ENCODE measurements around the gene POU2AF2. TPM values are rescaled to one million over a fixed set of nuclear protein-coding genes. Genes with fewer than 3 reads are reported as not detected.
"Not testable (repeated sequence)": the region's sequence is repeated elsewhere in the genome, so short reads cannot be mapped to it uniquely, and the experiment has no call there.

Gene POU2AF2
- total and polyA plus RNA-seq, 4 donors = not detected

DNA sequence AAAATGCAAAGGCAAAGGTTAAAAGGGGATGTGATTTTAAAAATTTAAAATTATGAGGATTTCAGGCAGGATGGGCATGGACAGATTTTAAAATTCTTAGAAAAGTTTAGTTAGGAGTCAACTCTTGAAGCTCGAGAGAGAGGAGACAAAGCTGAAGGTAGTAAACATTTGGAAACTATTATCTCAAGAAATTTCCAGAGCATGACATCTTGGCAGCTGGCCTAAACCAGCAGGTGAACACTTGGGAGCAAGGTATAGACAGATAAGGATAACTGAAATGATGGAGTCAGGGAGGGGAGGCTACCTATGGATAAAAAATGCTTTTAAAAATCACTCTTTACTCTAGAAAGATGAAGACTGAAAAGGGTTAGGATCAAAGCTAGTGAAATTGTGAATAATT, 66.6 kb downstream of the POU2AF2 start:
- Histone ChIP-seq H3K9ac (ENCODE audit: low read depth in 1 of 2, low read length in 2 of 2) (no peak overlapping the region), H3K4me3 (ENCODE audit: low read depth in 1 of 3, low read length in 3 of 3) (no peak overlapping the region), H3K4me1 (ENCODE audit: control insufficient read depth in 4 of 4, insufficient read depth in 4 of 4, low read length in 3 of 4) (peaks cover 2 to 12% (median 8%) of the 10 kb centered on the region in 4 donors), H3K27me3 (ENCODE audit: control insufficient read depth in 4 of 4, insufficient read depth in 4 of 4, low read length in 3 of 4) (no peaks in the 10 kb centered on the region), H3K36me3 (ENCODE audit: control insufficient read depth in 4 of 4, insufficient read depth in 3 of 4, low read depth in 1 of 4, low read length in 3 of 4) (no peaks in the 10 kb centered on the region), H3K9me3 (ENCODE audit: control insufficient read depth in 4 of 4, low read length in 3 of 4) (no peaks in the 10 kb centered on the region), H3K27ac (ENCODE audit: low read depth in 1 of 2, low read length in 2 of 2) (no peak overlapping the region)
- WGBS = 62% methylated on average over 1 of the region's 1 CpG
- no peak for TF ChIP-seq FOXA1 (IDR thresholded peaks at IDR 0.05)
- TF ChIP-seq, protein P1, sequence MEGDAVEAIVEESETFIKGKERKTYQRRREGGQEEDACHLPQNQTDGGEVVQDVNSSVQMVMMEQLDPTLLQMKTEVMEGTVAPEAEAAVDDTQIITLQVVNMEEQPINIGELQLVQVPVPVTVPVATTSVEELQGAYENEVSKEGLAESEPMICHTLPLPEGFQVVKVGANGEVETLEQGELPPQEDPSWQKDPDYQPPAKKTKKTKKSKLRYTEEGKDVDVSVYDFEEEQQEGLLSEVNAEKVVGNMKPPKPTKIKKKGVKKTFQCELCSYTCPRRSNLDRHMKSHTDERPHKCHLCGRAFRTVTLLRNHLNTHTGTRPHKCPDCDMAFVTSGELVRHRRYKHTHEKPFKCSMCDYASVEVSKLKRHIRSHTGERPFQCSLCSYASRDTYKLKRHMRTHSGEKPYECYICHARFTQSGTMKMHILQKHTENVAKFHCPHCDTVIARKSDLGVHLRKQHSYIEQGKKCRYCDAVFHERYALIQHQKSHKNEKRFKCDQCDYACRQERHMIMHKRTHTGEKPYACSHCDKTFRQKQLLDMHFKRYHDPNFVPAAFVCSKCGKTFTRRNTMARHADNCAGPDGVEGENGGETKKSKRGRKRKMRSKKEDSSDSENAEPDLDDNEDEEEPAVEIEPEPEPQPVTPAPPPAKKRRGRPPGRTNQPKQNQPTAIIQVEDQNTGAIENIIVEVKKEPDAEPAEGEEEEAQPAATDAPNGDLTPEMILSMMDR (IDR thresholded peaks at IDR 0.05; ENCODE audit: low read depth, low read length, missing input control) = no peak
- no peak for TF ChIP-seq ZBTB33 (IDR thresholded peaks at IDR 0.05)
- no peak for TF ChIP-seq SP1 (IDR thresholded peaks at IDR 0.05)
- TF ChIP-seq TAF1 (conservative IDR thresholded peaks at IDR 0.05) = no peak
- TF ChIP-seq, protein P2, sequence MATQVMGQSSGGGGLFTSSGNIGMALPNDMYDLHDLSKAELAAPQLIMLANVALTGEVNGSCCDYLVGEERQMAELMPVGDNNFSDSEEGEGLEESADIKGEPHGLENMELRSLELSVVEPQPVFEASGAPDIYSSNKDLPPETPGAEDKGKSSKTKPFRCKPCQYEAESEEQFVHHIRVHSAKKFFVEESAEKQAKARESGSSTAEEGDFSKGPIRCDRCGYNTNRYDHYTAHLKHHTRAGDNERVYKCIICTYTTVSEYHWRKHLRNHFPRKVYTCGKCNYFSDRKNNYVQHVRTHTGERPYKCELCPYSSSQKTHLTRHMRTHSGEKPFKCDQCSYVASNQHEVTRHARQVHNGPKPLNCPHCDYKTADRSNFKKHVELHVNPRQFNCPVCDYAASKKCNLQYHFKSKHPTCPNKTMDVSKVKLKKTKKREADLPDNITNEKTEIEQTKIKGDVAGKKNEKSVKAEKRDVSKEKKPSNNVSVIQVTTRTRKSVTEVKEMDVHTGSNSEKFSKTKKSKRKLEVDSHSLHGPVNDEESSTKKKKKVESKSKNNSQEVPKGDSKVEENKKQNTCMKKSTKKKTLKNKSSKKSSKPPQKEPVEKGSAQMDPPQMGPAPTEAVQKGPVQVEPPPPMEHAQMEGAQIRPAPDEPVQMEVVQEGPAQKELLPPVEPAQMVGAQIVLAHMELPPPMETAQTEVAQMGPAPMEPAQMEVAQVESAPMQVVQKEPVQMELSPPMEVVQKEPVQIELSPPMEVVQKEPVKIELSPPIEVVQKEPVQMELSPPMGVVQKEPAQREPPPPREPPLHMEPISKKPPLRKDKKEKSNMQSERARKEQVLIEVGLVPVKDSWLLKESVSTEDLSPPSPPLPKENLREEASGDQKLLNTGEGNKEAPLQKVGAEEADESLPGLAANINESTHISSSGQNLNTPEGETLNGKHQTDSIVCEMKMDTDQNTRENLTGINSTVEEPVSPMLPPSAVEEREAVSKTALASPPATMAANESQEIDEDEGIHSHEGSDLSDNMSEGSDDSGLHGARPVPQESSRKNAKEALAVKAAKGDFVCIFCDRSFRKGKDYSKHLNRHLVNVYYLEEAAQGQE (IDR thresholded peaks at IDR 0.05) = no peak
- TF ChIP-seq JUND (IDR thresholded peaks at IDR 0.05) = no peak
- no peak for TF ChIP-seq YY1 (IDR thresholded peaks at IDR 0.05)
- TF ChIP-seq, protein P3, sequence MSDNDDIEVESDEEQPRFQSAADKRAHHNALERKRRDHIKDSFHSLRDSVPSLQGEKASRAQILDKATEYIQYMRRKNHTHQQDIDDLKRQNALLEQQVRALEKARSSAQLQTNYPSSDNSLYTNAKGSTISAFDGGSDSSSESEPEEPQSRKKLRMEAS (IDR thresholded peaks at IDR 0.05) = no peak
- TF ChIP-seq RXRA (IDR thresholded peaks at IDR 0.05) = no peak
- no peak for TF ChIP-seq NR2F2 (IDR thresholded peaks at IDR 0.05)
- DNase-seq (ENCODE audit: low spot score) = no peak

DNA sequence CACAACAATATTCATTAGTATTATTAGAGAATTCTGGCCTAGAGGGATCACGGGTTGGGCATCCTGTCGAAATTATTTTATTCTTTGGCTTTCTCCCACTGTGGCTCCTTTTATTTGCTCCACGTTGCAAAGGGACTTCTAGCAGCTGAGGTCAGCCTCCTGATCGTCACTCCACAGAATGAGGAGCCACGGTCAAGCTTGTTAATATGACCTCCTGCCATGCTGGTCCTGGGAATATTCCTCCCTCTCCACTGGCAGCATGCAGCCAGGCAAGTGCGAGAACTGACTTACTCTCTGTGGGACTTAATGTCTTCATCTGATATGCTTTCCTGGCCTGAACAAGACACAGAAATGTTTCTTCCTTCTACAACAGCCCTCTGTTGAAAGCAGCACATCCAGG, 73.8 kb downstream of the POU2AF2 start:
- Histone ChIP-seq H3K27me3 (ENCODE audit: control insufficient read depth in 4 of 4, insufficient read depth in 4 of 4, low read length in 3 of 4) (no peaks in the 10 kb centered on the region), H3K9me3 (ENCODE audit: control insufficient read depth in 4 of 4, low read length in 3 of 4) (no peaks in the 10 kb centered on the region), H3K36me3 (ENCODE audit: control insufficient read depth in 4 of 4, insufficient read depth in 3 of 4, low read depth in 1 of 4, low read length in 3 of 4) (no peaks in the 10 kb centered on the region), H3K4me3 (ENCODE audit: low read depth in 1 of 3, low read length in 3 of 3) (no peak overlapping the region), H3K9ac (ENCODE audit: low read depth in 1 of 2, low read length in 2 of 2) (no peak overlapping the region), H3K27ac (ENCODE audit: low read depth in 1 of 2, low read length in 2 of 2) (no peak overlapping the region), H3K4me1 (ENCODE audit: control insufficient read depth in 4 of 4, insufficient read depth in 4 of 4, low read length in 3 of 4) (peaks cover 0 to 13% (median 5%) of the 10 kb centered on the region in 4 donors)
- no peak for DNase-seq (ENCODE audit: low spot score)
- TF ChIP-seq FOXA1 (IDR thresholded peaks at IDR 0.05) (no peak), SP1 (IDR thresholded peaks at IDR 0.05) (no peak), HNF4A (conservative IDR thresholded peaks at IDR 0.05) (no peak), RXRA (IDR thresholded peaks at IDR 0.05) (no peak), EGR1 (IDR thresholded peaks at IDR 0.05; ENCODE audit: low read depth in 2 of 2) (no peak), FOXA2 (IDR thresholded peaks at IDR 0.05) (no peak), YY1 (IDR thresholded peaks at IDR 0.05) (no peak)
- WGBS = 90% methylated on average over 6 of the region's 6 CpGs

GRCh38 chr11:111320199-111320598, 74.7 kb downstream of the POU2AF2 start:
- H3K4me3 ChIP-seq (ENCODE audit: low read depth in 1 of 3, low read length in 3 of 3); H3K9ac ChIP-seq (ENCODE audit: low read depth in 1 of 2, low read length in 2 of 2); H3K36me3 ChIP-seq (ENCODE audit: control insufficient read depth in 4 of 4, insufficient read depth in 3 of 4, low read depth in 1 of 4, low read length in 3 of 4); H3K9me3 ChIP-seq (ENCODE audit: control insufficient read depth in 4 of 4, low read length in 3 of 4); DNase-seq (ENCODE audit: low spot score); H3K27me3 ChIP-seq (ENCODE audit: control insufficient read depth in 4 of 4, insufficient read depth in 4 of 4, low read length in 3 of 4); H3K27ac ChIP-seq (ENCODE audit: low read depth in 1 of 2, low read length in 2 of 2): not testable (repeated sequence)
- 88% methylated on average over 6 of the region's 6 CpGs for WGBS
- peaks cover 0 to 13% (median 5%) of the 10 kb centered on the region in 4 donors for H3K4me1 ChIP-seq (ENCODE audit: control insufficient read depth in 4 of 4, insufficient read depth in 4 of 4, low read length in 3 of 4)
